Activated CD4-positive, alpha-beta memory T cell treated with anti-CD3 and anti-CD28 coated beads, Interleukin-2, amount 10 ng/mL, durations not matched to agents 7 days and 5 days (primary cell): Measurements from ENCODE around the gene AQP12B. TPM values are rescaled to one million over a fixed set of nuclear protein-coding genes. Genes with fewer than 3 reads are reported as not detected.
A peak's percentile ranks its signal among the peaks of the same experiment; 100 is the strongest.
"Not testable (repeated sequence)": the region's sequence is repeated elsewhere in the genome, so short reads cannot be mapped to it uniquely, and the experiment has no call there.

Source experiments
- CTCF ChIA-PET: fragments of 350-600 bp; sonication (Branson Sonifier 250); formaldehyde crosslinking; loops from one replicate; lab custom pipeline; 2021; ENCODE audit warnings: antibody characterized with exemption, inconsistent platforms; lab: Charles Lee
- POLR2A ChIA-PET: fragments of 350-600 bp; sonication (Branson Sonifier 250); formaldehyde crosslinking; loops from one replicate; lab custom pipeline; 2021; ENCODE audit warnings: antibody characterized with exemption; lab: Charles Lee
- DNase-seq: peaks from one replicate; pipeline ENCODE4 v3.0.0-alpha.2; 2020
- H3K27ac Mint-ChIP-seq: one replicate; pipeline ENCODE4 v1.8.0; 2021; ENCODE audit warnings: mild to moderate bottlenecking, mixed read lengths
- H3K27me3 Mint-ChIP-seq: one replicate; pipeline ENCODE4 v1.8.0; 2021; ENCODE audit warnings: mixed read lengths
- H3K36me3 Mint-ChIP-seq: one replicate; pipeline ENCODE4 v1.8.0; 2021; ENCODE audit warnings: low read depth, mixed read lengths
- H3K4me1 Mint-ChIP-seq: one replicate; pipeline ENCODE4 v1.8.0; 2021; ENCODE audit warnings: mixed read lengths
- H3K4me3 Mint-ChIP-seq: one replicate; pipeline ENCODE4 v1.8.0; 2021; ENCODE audit warnings: mild to moderate bottlenecking, mixed read lengths
- H3K9me3 Mint-ChIP-seq: one replicate; pipeline ENCODE4 v1.8.0; 2021; ENCODE audit warnings: mixed read lengths
- total RNA-seq, 2 experiments: library from RNA; stranded (reverse); gene quantifications; one replicate each; pipeline ENCODE4 v1.2.3, GENCODE V29; 2021

AQP12B gene
- total RNA-seq, 2 experiments from 2014 or later, result not detected

DNA sequence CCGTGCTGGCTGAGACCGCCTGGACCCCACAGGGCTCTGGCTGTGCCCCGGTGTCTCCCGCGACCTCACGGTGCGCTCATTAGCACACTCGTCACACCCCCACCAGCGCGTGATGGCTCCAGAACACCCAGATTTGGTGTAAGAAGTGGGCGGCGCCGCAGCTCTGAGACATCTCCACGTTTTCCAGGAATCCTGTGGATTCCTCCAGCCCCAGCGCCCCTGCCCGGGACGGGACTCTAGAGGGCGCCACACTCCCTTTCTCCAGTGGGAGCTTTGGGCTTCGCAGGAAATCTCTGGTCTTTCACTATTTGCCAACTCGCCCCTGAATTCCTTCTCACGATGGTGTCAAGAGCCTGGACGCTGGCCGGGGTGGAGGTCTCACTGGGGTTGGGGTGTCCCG lies 7.3 kb downstream of the AQP12B start:
- CTCF ChIA-PET, H3K4me1 Mint-ChIP-seq, DNase-seq, H3K9me3 Mint-ChIP-seq, POLR2A ChIA-PET, H3K36me3 Mint-ChIP-seq, H3K27ac Mint-ChIP-seq, H3K4me3 Mint-ChIP-seq: not testable (repeated sequence)
- peaks cover 30% of the 10 kb centered on the region for H3K27me3 Mint-ChIP-seq

DNA sequence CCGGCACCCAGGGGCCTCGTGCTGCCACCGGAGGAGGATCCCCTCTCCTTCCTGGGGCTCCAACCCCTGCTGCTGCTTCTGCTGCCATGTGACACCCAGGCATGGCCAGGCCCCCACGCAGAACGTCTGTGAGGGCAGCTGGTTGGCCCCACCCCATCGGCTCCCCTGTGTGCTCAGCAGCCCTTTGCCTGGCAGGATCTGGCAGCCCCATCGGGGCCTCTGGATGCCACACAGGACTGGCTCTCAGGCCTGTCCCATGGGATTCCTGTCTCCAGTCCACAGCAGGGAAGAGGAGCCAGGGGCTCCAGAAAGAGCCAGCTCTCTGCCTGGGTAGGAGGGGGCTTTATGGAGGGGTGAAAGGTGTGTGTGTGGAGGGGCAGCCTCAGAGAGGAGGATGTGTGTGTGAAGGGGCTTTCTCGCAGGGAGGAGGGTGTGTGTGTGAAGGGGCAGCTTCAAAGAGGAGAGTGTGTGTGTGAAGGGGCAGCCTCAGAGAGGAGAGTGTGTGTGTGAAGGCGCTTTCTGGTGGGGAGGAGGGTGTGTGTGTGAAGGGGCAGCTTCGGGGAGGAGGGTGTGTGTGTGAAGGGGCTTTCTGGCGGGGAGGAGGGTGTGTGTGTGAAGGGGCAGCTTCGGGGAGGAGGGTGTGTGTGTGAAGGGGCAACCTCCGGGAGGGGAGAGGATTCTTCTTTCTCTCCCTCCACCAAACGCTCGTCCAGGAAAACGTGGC lies 8.1 kb downstream of the AQP12B start:
- DNase-seq, H3K4me3 Mint-ChIP-seq, H3K4me1 Mint-ChIP-seq, CTCF ChIA-PET, H3K9me3 Mint-ChIP-seq, H3K27ac Mint-ChIP-seq, POLR2A ChIA-PET, H3K36me3 Mint-ChIP-seq: not testable (repeated sequence)
- H3K27me3 Mint-ChIP-seq, result peaks cover 36% of the 10 kb centered on the region

DNA sequence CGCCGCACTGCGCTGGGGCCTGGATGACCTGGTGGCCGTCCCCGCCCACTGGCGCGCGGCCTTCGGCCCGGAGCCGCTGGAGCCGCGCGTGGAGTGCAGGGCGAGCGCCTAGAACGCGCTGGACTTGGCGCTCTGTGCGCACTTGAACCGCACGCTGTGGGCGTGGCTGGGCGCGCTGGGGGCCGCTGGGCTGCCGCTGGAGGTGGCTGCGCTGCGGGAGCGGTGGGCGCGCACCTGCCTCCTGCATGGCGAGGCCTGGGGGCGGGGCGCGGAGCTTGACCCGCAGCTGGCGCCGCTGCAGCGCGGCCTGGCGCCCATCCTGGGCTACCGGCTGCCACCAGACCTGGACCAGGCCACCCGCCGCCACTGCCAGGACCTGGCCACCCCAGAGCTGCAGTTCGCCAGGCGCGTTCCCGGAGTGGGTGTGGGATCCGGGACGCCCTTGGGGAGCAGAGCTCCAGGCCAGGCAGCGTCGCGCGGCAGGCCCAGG lies 9.9 kb downstream of the AQP12B start:
- Mint-ChIP-seq H3K9me3 (no peaks in the 10 kb centered on the region), H3K27me3 (peaks cover 43% of the 10 kb centered on the region), H3K4me1 (no peaks in the 10 kb centered on the region), H3K36me3 (no peaks in the 10 kb centered on the region), H3K4me3 (no peak overlapping the region), H3K27ac (no peak overlapping the region)
- ChIA-PET POLR2A (no interaction called here), CTCF (no interaction called here)
- no peak for DNase-seq

DNA sequence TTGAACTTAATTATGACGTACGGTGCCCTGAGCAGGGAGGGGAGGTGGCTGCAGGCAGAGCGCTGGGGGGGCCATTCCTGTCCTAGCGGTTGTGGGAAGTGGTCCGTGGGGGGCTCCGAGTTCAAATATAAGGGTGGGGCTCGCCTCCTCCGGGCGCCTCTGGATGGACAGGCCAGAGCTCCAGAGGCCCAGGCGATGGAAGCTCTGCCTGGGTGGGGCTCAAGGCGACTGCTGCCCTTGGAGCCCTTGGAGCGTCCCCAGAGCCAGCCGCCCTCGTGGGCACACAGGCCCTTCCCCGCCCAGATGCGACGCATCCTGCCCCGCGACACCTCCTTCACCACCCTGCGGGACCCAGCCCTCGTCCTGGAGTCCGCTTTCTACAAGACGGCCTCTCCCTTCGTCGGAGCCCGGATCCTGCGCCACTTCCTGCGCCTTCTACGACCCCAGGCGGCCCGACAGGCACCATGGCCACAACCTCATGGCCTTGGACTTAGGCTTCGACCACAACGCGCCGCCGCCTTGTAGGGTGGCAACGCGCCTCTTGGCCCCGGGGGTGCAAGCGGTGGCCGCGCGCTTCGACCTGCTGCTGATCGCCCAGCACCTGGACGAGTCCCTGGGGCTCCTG lies 10.5 kb downstream of the AQP12B start:
- H3K4me1 Mint-ChIP-seq, result no peaks in the 10 kb centered on the region
- no peak overlapping the region for H3K27ac Mint-ChIP-seq
- no peak overlapping the region for H3K4me3 Mint-ChIP-seq
- H3K27me3 Mint-ChIP-seq, result peaks cover 47% of the 10 kb centered on the region
- H3K36me3 Mint-ChIP-seq, result no peaks in the 10 kb centered on the region
- ChIA-PET POLR2A (no interaction called here), CTCF (no interaction called here)
- no peaks in the 10 kb centered on the region for H3K9me3 Mint-ChIP-seq
- DNase-seq, result no peak

DNA sequence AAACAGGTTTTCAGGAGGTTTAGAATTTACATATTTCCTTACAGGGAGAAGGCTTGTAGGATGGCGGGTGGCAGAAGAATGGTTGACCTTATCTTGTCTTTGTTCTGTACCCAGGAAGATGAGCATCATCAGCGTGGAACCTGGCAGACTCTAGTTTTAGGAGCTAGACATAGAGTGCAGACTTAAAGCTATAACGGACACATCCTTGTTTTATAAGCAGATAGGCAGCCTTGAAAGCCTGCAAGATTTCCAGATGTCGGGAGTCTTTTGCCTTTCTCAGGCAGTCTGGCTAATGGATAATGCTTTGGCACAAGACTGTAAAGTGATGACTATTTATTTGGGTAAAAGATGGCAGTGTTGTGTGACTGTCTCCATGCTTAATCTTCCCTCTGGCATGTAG lies 11.7 kb downstream of the AQP12B start:
- ChIA-PET CTCF (interaction anchor here (0.6 kb wide), 1 partner anchor 645 kb away, joined by 3 read pairs; no protein-coding TSS in a partner anchor), POLR2A (no interaction called here)
- Mint-ChIP-seq H3K36me3 (no peaks in the 10 kb centered on the region), H3K9me3 (no peaks in the 10 kb centered on the region), H3K4me3 (no peak overlapping the region), H3K27ac (no peak overlapping the region), H3K4me1 (no peaks in the 10 kb centered on the region), H3K27me3 (peaks cover 59% of the 10 kb centered on the region)
- no peak for DNase-seq

DNA sequence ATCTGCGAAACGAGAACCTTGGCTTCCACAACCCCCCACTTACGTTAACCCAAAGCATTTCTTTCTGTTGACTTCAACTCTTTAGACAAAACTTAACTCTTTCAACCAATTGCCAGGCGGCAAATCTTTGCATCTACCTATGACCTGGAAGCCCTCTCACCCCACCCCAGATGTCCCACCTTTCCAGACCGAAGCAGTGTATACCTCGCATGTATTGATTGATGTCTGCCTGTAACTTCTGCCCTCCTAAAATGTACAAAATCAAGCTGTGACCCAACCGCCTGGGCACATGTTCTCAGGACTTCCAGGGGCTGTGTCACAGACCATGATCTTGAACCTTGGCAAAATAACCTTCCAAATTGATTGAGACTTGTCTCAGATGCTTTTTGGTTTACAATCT lies 12.3 kb downstream of the AQP12B start:
- Mint-ChIP-seq H3K4me1 (no peaks in the 10 kb centered on the region), H3K36me3 (no peaks in the 10 kb centered on the region), H3K27me3 (peaks cover 62% of the 10 kb centered on the region), H3K9me3 (no peaks in the 10 kb centered on the region), H3K4me3 (no peak overlapping the region), H3K27ac (no peak overlapping the region)
- POLR2A ChIA-PET, result no interaction called here
- CTCF ChIA-PET, result interaction anchor here (0.6 kb wide), 1 partner anchor 645 kb away, joined by 3 read pairs; no protein-coding TSS in a partner anchor
- DNase-seq, result no peak

DNA sequence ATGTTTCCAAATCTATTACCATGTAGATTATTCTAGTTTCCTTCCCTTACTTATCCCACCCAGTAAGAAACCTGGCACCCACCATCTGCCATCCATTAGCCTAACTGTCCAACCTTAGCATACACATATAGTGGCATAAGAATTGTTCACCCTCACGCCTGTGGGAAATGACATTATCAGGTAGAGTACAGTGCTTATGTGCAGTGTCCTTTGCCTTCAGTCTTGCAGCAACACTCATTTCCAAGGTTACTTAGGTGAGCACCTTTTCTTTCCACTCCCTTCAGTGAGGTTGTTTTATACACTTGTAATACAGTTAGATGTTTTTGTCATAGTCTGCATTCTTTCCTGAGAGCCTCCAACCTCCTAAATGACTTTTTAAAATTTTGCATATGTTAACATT lies 18.1 kb downstream of the AQP12B start:
- Mint-ChIP-seq H3K9me3 (no peaks in the 10 kb centered on the region), H3K36me3 (no peaks in the 10 kb centered on the region), H3K27me3 (peaks cover 50% of the 10 kb centered on the region), H3K27ac (no peak overlapping the region), H3K4me1 (no peaks in the 10 kb centered on the region), H3K4me3 (no peak overlapping the region)
- ChIA-PET CTCF (no interaction called here), POLR2A (no interaction called here)
- DNase-seq, result no peak

DNA sequence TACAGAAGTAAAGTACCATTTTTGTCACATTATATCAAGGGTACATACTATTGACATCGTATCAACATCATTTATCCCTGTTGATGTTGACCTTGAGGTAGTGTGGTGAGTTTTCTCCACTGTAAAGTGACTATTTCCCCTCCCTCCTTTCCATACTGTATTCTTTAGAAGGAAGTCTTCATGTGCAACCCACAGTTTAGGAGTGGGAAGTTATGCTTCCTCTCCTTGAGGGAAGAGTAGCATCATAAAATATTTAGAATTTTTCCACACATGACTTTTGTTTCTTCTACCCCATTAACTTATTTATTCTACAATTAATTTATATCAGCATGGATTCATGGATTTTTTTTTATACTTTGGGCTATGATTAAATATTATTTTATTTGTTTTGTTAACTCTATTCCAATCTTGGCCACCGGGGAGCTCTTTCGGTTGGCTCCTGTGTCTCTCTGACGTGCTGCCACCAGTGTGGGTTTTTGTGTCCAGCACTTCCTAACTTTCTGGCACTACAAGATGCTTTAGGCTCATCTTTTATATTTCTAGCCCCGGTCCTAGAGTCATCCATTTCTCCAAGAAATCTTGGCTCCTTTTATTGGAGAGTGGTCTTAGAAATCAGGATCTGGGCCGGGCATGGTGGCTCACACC lies 19.0 kb downstream of the AQP12B start:
- Mint-ChIP-seq H3K4me3 (no peak overlapping the region), H3K27ac (no peak overlapping the region), H3K4me1 (no peaks in the 10 kb centered on the region), H3K9me3 (no peaks in the 10 kb centered on the region), H3K36me3 (no peaks in the 10 kb centered on the region), H3K27me3 (peaks cover 58% of the 10 kb centered on the region)
- ChIA-PET CTCF (no interaction called here), POLR2A (interaction anchor here (0.6 kb wide), 1 partner anchor 318 kb away, joined by 3 read pairs; no protein-coding TSS in a partner anchor)
- DNase-seq, result no peak

DNA sequence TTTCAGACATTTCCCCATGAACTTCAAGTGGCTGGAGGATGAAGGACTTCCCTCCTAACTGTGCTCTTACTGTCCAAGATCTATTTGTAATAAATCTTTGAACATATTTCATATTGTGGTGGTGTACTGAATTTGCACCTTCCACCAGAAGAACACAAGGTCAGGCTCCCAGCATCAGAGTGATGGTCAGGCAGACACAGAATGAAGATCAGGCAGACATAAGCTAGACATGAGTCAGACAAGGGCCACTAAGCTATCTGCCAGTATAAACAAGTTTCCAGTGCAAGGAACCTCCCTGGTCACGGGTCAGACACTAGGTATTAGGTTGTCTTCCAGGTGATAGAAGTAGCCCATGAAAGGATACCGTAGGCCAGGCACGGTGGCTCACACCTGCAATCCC lies 20.0 kb downstream of the AQP12B start:
- no peaks in the 10 kb centered on the region for H3K4me1 Mint-ChIP-seq
- ChIA-PET CTCF (no interaction called here), POLR2A (no interaction called here)
- H3K9me3 Mint-ChIP-seq, result no peaks in the 10 kb centered on the region
- no peak for DNase-seq
- no peak overlapping the region for H3K4me3 Mint-ChIP-seq
- H3K36me3 Mint-ChIP-seq, result no peaks in the 10 kb centered on the region
- no peak overlapping the region for H3K27ac Mint-ChIP-seq
- peaks cover 60% of the 10 kb centered on the region for H3K27me3 Mint-ChIP-seq

DNA sequence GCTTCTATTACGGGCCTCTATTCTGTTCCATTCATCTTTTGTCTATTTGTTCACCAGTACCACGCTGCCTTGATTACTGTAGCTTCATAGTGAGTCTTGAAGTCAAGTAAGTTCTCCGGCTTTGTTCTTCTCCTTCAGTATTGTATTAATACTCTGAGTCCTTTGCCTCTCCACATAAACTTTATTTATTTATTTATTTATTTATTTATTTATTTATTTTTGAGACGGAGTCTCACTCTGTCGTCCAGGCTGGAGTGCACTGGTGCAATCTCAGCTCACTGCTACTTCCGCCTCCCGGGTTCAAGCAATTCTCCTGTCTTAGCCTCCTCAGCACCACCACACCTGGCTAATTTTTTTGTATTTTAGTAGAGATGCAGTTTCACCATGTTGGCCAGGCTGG lies 22.8 kb downstream of the AQP12B start:
- H3K4me1 Mint-ChIP-seq, result peaks cover 14% of the 10 kb centered on the region
- H3K27me3 Mint-ChIP-seq, result peaks cover 58% of the 10 kb centered on the region
- H3K27ac Mint-ChIP-seq, DNase-seq, POLR2A ChIA-PET, H3K4me3 Mint-ChIP-seq, H3K9me3 Mint-ChIP-seq, H3K36me3 Mint-ChIP-seq: not testable (repeated sequence)
- CTCF ChIA-PET, result interaction anchor here (1.6 kb wide), 1 partner anchor 146 kb away, joined by 3 read pairs; no protein-coding TSS in a partner anchor

DNA sequence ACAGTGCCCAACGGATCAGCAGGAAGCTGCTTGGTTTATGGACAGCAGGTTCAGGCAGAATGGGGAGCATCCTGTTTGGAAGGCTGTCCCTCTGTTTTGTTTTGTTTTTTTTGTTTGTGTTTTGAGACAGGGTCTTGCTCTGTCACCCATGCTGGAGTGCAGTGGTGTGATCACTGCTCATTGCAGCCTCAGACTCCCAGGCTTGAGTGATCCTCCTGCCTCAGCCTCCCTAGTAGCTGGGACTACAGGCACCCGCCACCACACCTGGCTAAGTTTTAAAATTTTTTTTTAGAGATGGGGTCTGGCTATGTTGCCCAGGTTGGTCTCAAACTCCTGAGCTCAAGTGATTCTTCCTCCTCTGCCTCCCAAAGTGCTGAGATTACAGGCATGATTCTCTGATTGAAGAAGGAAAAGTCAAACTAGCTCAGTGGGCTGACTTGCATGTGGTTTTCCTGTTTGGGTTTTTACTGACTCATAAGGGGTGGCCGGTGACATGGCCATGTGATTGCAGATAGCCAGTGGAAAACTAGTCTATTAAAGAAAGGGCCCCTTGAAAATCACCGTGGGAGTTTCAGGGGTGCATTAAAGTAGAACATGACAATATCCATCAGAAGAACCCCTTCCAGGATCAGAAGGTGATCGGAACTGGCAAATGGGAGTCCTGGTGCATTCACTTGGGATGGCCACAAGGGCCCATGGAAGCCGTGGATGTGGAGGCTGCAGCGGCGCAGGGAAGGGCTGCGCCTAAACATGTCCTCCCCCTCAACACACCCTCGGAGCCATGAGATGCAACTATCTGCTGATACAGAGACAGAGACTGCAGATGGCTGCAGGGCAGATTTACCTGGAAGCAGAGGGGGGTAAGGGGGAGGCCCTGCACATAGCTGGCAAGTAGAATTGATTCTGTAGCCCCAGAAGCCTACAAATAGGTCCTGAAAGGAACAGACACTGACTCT lies 26.5 kb downstream of the AQP12B start:
- Mint-ChIP-seq H3K4me3 (no peak overlapping the region), H3K27ac (no peak overlapping the region), H3K27me3 (peaks cover 57% of the 10 kb centered on the region), H3K9me3 (no peaks in the 10 kb centered on the region), H3K4me1 (peaks cover 18% of the 10 kb centered on the region), H3K36me3 (no peaks in the 10 kb centered on the region)
- POLR2A ChIA-PET, result no interaction called here
- CTCF ChIA-PET, result interaction anchor here (0.9 to 1.7 kb wide), 3 partner anchors 76 to 142 kb away, joined by 3 to 4 read pairs (median 3); no protein-coding TSS in a partner anchor
- peak; percentile 38 for DNase-seq

DNA sequence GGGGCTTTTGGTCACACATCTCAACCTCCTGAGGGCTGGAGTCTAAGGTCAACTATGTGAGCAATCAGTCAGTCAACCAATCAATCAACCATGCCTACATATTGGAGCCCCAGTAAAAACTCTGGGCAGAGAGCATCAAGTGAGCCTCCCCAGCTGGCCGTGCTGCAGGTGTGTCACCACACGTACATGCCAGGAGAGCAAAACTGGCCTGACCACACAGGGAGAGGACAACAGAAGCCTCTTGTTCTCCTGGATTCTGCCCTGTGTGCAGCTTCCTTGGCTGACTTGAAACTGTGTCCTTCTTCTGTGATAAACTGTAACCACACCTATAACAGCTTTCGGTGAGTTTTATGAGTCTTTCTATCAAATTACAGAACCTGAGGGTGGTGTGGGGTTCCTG lies 31.5 kb downstream of the AQP12B start:
- CTCF ChIA-PET, result no interaction called here
- POLR2A ChIA-PET, result no interaction called here
- H3K27ac Mint-ChIP-seq, result no peak overlapping the region
- no peaks in the 10 kb centered on the region for H3K9me3 Mint-ChIP-seq
- H3K36me3 Mint-ChIP-seq, result no peaks in the 10 kb centered on the region
- H3K4me3 Mint-ChIP-seq, result no peak overlapping the region
- peaks cover 51% of the 10 kb centered on the region for H3K27me3 Mint-ChIP-seq
- H3K4me1 Mint-ChIP-seq, result peaks cover 16% of the 10 kb centered on the region
- DNase-seq, result no peak
